Mammary epithelial cell (primary cell): Measurements from ENCODE around the gene FBXO10.

Experiments
- CTCF ChIP-seq, 2 donors: IDR thresholded peaks in 1 of 2; conservative IDR thresholded peaks in 1 of 2; 2 replicates each; pipeline ENCODE4 v1.5.1; 2011 to 2012; ENCODE audit warnings: inconsistent platforms in 2 of 2, low read length in 2 of 2, mild to moderate bottlenecking in 2 of 2, control low read depth in 1 of 2, low read depth in 1 of 2; ENCODE audit not compliant: insufficient read depth in 1 of 2; ENCODE audit errors: extremely low read depth in 1 of 2
- EZH2 ChIP-seq: IDR thresholded peaks from 2 replicates; pipeline ENCODE4 v1.6.1; 2012; ENCODE audit warnings: low read length, inconsistent platforms, borderline replicate concordance

- no peak for TF ChIP-seq CTCF (conservative IDR thresholded peaks at IDR 0.05 in 1 of 2, IDR thresholded peaks at IDR 0.05 in 1 of 2; ENCODE audit: extremely low read depth in 1 of 2, insufficient read depth in 1 of 2, low read depth in 1 of 2, low read length in 2 of 2)
- TF ChIP-seq EZH2: no peak
Measured at GRCh38 chr9:37486616-37487548, 89.3 kb downstream of the FBXO10 start.
